GM12875 (cell line): ENCODE results near the gene EFR3B.
"Not testable (repeated sequence)": the region's sequence is repeated elsewhere in the genome, so short reads cannot be mapped to it uniquely, and the experiment has no call there.

ENCODE experiments used
- H3K4me3 ChIP-seq: one replicate; pipeline ENCODE4 v1.5.1; 2011; ENCODE audit warnings: low read depth, low read length, control low read depth
- CTCF ChIP-seq: IDR thresholded peaks from 2 replicates; pipeline ENCODE4 v1.5.1; 2011; ENCODE audit warnings: low read depth, mild to moderate bottlenecking, control low read depth, inconsistent platforms, low read length, moderate library complexity, borderline replicate concordance; ENCODE audit not compliant: insufficient read depth

EFR3B gene

GRCh38 chr2:25119263-25119662, 77.4 kb downstream of the EFR3B start:
- no peak overlapping the region for H3K4me3 ChIP-seq
- no peak for TF ChIP-seq CTCF

GRCh38 chr2:25122367-25122766, 80.5 kb downstream of the EFR3B start:
- TF ChIP-seq CTCF = no peak

GRCh38 chr2:25123682-25124081, 81.8 kb downstream of the EFR3B start:
- no peak for TF ChIP-seq CTCF
- no peak overlapping the region for H3K4me3 ChIP-seq

More at GRCh38 chr2:25122367-25122766, 80.5 kb downstream of the EFR3B start:
- no peak overlapping the region for H3K4me3 ChIP-seq

GRCh38 chr2:25125189-25125588, 83.3 kb downstream of the EFR3B start:
- no peak overlapping the region for H3K4me3 ChIP-seq
- no peak for TF ChIP-seq CTCF

GRCh38 chr2:25125976-25126375, 84.1 kb downstream of the EFR3B start:
- TF ChIP-seq CTCF = no peak
- H3K4me3 ChIP-seq = no peak overlapping the region

- H3K4me3 ChIP-seq = not testable (repeated sequence)
Measured at GRCh38 chr2:25127071-25127470, 85.2 kb downstream of the EFR3B start.

GRCh38 chr2:25127646-25128045, 85.8 kb downstream of the EFR3B start:
- TF ChIP-seq CTCF = no peak
- H3K4me3 ChIP-seq = no peak overlapping the region
